NCI-H774 (cell line): Measurements from ENCODE around the gene ANG.
"Not testable (repeated sequence)": the region's sequence is repeated elsewhere in the genome, so short reads cannot be mapped to it uniquely, and the experiment has no call there.

Experiments
- DNase-seq: peaks from one replicate; lab custom pipeline; 2025; lab: John Stamatoyannopoulos, UW

The ANG gene

DNA sequence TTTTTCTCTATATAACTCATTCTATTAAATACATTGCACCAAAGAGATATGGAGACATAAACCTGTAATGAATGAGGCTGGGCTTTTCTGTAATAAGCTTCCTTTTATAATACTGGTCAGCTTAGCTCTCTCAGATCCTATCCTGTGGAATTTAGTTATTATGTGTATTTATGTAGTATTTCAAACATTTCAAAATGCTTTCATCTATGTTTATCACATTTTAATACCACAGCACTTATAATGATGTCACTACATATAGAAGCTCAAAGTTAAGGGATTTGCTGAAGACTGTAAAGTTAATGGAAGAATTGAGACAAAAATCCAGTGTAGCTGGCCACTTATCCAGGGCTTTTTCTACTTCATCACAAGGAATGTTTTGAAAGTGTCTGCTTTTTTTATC lies 11.4 kb downstream of the ANG start:
- no peak for DNase-seq

DNA sequence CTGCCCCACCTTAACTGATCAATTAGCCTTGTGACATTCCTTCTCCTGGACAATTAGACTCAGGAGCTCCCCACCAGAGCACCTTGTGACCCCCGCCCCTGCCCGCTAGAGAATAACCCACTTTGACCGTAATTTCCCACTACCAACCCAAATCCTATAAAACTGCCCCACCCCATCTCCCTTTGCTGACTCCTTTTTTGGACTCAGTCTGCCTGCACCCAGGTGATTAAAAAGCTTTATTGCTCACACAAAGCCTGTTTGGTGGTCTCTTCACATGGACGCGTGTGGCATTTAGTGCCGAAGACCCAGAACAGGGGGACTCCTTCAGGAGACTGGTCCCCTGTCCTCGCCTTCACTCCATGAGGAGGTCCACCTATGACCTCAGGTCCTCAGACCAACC lies 12.4 kb downstream of the ANG start:
- not testable (repeated sequence) for DNase-seq

DNA sequence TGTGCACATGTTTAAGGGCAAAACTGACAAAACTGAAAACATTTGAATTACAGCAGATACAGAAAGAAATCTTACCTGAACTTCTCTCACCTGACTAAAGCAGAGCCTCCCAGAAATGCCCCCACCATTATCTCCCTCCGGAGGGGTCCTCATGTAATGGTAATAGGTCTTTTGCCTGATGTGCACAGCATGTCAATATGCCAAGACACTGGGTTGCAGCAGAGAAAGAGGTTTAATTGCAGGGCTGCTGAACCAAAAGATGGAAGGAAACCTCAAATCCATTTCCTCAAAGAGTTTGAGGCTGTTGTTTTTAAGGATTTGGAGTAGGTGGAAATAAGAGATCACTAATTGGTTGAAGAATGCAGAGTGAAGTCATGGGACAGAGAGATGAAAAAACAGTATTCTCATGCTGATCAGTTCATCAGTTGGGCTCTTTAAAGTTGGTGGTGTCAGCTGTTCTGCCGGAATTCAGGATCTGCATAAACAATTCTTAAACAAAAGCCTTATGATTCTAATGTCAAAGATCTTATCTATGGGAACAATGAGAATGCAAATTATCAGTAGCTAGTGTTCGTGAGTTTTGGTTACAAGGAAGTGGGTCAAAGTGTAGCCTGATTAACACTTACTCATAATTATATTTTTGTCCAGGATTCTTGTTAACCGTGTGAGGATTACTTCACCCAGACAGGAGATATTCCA lies 18.2 kb downstream of the ANG start:
- DNase-seq, result no peak

DNA sequence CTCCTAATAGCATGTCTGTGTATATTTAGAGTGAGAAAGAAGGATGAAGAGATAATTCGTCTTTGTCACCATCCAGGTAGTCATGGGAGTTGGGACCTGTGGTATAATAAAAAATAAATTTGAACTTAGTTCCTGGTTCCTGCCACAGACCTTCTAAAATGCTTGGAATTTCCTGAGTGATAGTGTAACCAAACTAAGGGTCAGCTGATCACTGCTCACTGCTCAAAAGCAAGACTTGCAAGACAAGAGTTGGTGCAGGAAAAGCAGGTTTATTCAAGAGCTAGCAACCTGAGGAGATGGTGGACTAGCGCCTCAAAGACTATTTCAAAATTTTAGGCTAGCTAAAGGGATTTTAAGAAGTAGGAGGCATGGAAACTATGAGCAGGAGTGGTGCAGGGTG lies 19.1 kb downstream of the ANG start:
- no peak for DNase-seq

DNA sequence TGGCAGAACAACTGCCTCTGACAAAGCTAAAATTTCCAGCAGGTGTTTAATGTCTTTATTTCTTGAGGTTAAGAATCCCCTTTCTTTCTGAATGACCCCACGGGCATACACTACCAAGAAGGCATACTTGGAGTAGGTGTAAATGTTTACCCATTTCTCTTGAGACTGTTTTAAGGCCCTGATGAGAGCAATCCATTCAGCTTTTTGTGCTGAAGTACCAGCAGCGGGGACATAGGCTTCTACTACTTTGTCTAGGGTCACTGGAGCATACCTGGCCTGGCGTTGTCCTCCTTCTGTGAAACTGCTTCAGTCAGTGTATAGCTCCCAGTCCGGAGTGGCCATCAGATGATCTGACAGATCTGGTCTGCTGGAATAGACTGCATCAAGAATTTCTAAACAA lies 22.7 kb downstream of the ANG start:
- no peak for DNase-seq

- DNase-seq, result no peak
Measured at GRCh38 chr14:20711685-20712084, 23.1 kb downstream of the ANG start.

DNA sequence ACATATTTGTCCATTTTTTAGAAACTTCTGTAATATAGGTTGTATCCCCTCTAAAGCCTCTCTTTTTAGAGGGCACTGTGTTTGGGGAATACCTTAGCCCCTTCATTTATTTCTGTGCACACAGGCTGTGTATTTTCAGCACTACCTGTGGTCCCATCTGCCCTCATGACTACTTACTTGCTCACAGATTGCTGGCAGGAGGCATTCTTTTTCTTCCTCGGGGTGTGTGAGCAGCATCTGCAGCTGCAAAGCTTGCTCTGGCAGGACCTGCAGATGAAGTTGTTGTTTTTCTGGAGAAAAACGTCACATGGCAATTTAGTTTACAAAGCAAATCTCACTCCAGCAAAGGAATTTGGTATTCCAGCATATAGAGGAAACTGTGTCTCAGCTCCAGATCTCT lies 24.3 kb downstream of the ANG start:
- no peak for DNase-seq

GRCh38 chr14:20714593-20715250 lies 26.2 kb downstream of the ANG start:
- no peak for DNase-seq

- DNase-seq, result no peak
Measured at GRCh38 chr14:20719777-20720176, 31.2 kb downstream of the ANG start.

DNA sequence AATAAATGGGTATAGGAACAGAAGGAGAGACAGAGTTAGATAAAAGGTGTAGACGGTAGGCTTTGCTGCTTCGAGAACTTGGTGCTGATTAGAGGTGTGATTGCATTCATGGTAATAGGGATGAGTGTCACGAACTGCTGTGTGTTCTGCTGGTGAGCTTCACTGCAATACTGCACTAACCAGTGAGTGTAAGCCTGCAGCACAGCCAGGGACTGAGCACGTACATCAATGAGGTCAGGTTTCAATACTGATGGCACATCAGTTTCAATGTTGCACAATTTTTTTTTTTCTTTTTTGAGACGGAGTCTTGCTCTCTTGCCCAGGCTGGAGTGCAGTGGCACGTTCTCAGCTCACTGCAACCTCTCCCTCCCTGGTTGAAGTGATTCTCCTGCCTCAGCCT lies 32.2 kb downstream of the ANG start:
- no peak for DNase-seq

GRCh38 chr14:20722016-20722415 lies 33.5 kb downstream of the ANG start:
- DNase-seq, result no peak

DNA sequence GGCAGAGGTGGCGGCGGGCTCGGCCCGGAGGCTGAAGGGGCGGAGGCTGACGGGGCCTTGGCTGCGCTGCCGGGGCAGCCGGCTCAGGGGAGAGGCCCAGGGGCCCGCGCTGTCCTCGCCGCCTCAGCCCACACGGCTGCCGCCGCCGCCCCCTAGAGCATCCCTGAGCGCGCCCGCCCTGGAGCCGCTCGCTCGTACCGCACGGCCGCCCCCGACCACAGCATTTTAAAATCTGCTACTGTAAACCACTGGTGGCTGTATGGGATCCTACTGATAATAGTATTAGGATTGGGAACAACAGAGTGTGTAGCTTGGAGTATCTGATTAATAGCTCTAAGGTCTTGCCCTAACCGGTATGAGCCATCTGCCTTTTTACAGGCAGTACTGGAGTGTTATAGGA lies 34.9 kb downstream of the ANG start:
- DNase-seq, result no peak

GRCh38 chr14:20726121-20726520 lies 37.6 kb downstream of the ANG start:
- DNase-seq, result not testable (repeated sequence)

- no peak for DNase-seq
Measured at GRCh38 chr14:20726531-20726930, 38.0 kb downstream of the ANG start.

GRCh38 chr14:20730891-20731290 lies 42.3 kb downstream of the ANG start:
- DNase-seq, result no peak

DNA sequence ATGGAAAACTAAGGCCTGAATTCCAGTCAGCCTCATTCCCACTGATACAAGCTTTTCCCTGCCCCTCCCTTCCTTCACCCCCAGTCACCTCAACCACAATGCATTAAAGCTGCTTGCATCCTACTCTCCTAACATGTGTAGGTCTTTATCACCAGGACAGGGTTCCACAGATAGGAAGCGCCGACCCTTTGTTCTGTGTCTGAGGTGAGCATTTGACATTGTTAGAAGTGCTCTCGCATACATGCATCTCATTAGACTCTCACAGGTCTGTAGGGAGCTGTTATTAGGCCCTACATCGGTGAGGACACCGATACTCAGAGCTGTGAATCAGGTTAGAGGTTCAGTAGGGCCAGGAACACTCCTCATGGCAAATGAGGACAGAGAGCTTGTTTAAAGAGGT lies 43.9 kb downstream of the ANG start:
- no peak for DNase-seq

- no peak for DNase-seq
Measured at GRCh38 chr14:20732979-20733635, 44.5 kb downstream of the ANG start.

GRCh38 chr14:20733684-20734429 lies 45.3 kb downstream of the ANG start:
- DNase-seq, result no peak

DNA sequence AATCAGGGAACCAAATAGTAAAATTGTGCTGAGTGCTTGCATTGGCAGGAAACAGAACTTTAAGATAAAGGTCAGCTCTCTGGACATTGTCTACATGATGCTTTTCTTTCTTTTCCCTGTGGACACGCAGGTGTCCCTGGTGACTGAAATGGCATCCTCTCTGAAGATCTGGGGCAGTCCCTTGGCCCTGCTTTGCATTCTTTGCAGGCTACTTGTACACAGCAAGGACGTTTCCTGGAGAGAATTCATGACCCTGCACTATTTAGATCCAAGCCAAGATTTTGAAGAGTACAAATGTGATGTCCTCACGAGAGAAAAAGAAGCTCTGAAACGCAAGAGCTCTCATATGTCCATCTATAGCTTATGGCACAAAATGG lies 45.9 kb downstream of the ANG start:
- DNase-seq, result no peak

GRCh38 chr14:20738292-20738691 lies 49.7 kb downstream of the ANG start:
- DNase-seq, result not testable (repeated sequence)

GRCh38 chr14:20742132-20742531 lies 53.6 kb downstream of the ANG start:
- no peak for DNase-seq

DNA sequence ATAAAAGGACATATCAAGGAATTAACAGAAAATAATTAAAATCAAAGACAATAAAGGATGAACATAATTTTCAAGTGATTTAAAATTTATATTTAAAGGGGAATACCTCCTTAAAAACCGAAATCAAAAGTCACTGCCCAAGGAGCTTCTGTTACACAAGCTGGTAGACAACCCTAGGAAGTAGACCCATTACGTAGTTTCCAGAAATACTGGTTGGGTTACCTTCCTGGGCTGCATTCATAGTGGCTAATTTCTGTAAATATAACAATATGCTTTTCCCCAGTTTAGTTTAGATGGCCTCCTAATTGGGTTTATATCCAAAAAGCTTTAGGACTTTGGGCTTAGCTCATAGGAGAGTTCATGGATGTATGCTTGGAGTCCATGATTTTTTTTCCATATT lies 55.0 kb downstream of the ANG start:
- DNase-seq, result no peak
